GM12878 (cell line): Measurements from ENCODE around the gene CCDC12. TPM values are rescaled to one million over a fixed set of nuclear protein-coding genes. Genes with fewer than 3 reads are reported as not detected.

Source experiments
- ASH2L ChIP-seq: fragments of 300-600, 200-600 bp; sonication (generic); IDR thresholded peaks from 2 replicates; pipeline ENCODE4 v1.6.1; 2017; ENCODE audit warnings: low read depth, mild to moderate bottlenecking, borderline replicate concordance
- CBX5 ChIP-seq: sonication (generic); IDR thresholded peaks from 2 replicates; pipeline ENCODE4 v1.6.1; 2016; ENCODE audit warnings: low read depth, moderate library complexity, mild to moderate bottlenecking, inconsistent platforms
- CHD4 ChIP-seq: fragments of 200-600 bp; sonication (generic); IDR thresholded peaks from 2 replicates; pipeline ENCODE4 v1.6.1; 2016; ENCODE audit warnings: mild to moderate bottlenecking
- GATAD2B ChIP-seq: fragments of 450-650 bp; conservative IDR thresholded peaks from 2 replicates; pipeline ENCODE4 v1.6.1; 2017; ENCODE audit warnings: low read depth, mild to moderate bottlenecking, moderate library complexity
- HCFC1 ChIP-seq: fragments of 150-350 bp; IDR thresholded peaks from 2 replicates; pipeline ENCODE4 v1.6.1; 2014; ENCODE audit warnings: low read length
- IKZF1 ChIP-seq: fragments of 450-650 bp; conservative IDR thresholded peaks from 2 replicates; pipeline ENCODE4 v1.6.1; 2017; ENCODE audit warnings: antibody characterized with exemption, mild to moderate bottlenecking
- IRF4 ChIP-seq: IDR thresholded peaks from 2 replicates; pipeline ENCODE4 v1.6.1; 2011; ENCODE audit warnings: low read depth, low read length
- LARP7 ChIP-seq: fragments of 450-650 bp; IDR thresholded peaks from 2 replicates; pipeline ENCODE4 v1.6.1; 2017; ENCODE audit warnings: mild to moderate bottlenecking
- MTA3 ChIP-seq: IDR thresholded peaks from 2 replicates; pipeline ENCODE4 v1.6.1; 2012; ENCODE audit warnings: low read length, inconsistent platforms, borderline replicate concordance
- MXI1 ChIP-seq: fragments of 150-350 bp; IDR thresholded peaks from 2 replicates; pipeline ENCODE4 v1.6.1; 2011; ENCODE audit warnings: low read depth, mild to moderate bottlenecking, inconsistent platforms, low read length, improper control_type of control experiment
- NR2C1 ChIP-seq: fragments of 450-650 bp; IDR thresholded peaks from 2 replicates; pipeline ENCODE4 v1.6.1; 2017; ENCODE audit warnings: antibody characterized with exemption, mild to moderate bottlenecking, moderate library complexity
- NR2C2 ChIP-seq: IDR thresholded peaks from 2 replicates; pipeline ENCODE4 v1.6.1; 2011; ENCODE audit warnings: borderline replicate concordance, low read depth; ENCODE audit not compliant: control insufficient read depth, insufficient read length
- RUNX3 ChIP-seq: IDR thresholded peaks from 2 replicates; pipeline ENCODE4 v1.6.1; 2012; ENCODE audit warnings: low read length, inconsistent platforms
- SMARCA5 ChIP-seq: fragments of 450-650 bp; IDR thresholded peaks from 2 replicates; pipeline ENCODE4 v1.6.1; 2017; ENCODE audit warnings: mild to moderate bottlenecking
- TARDBP ChIP-seq: IDR thresholded peaks from 2 replicates; pipeline ENCODE4 v1.6.1; 2016; ENCODE audit warnings: borderline replicate concordance
- ZNF207 ChIP-seq: fragments of 450-650 bp; IDR thresholded peaks from 2 replicates; pipeline ENCODE4 v1.6.1; 2014; ENCODE audit warnings: antibody characterized with exemption, mild to moderate bottlenecking, borderline replicate concordance
- polyA plus RNA-seq, 11 experiments: library from polyadenylated mRNA; depleted of rRNA in 4 of 11; unstranded in 6 of 11; stranded (reverse) in 5 of 11; fragments of >200 nt; fragmentation: Nextera tagmentation in 4 of 11; fragmentation: Illumina TruSeq in 1 of 11; extraction: Ambion mirVana in 4 of 11; extraction: Trizol in 1 of 11; gene quantifications; 1 replicate in 1 of 11; 2 replicates in 10 of 11; pipeline versions ENCODE4 v1.2.1 to v1.2.3, GENCODE V29; 2011 to 2016; ENCODE audit warnings: inconsistent platforms in 2 of 11, missing spikeins in 2 of 11, low read depth in 1 of 11
- total RNA-seq, 4 experiments: library from RNA; depleted of rRNA in 3 of 4; stranded (reverse); fragments of >200 nt in 3 of 4; fragmentation: Illumina TruSeq in 1 of 4; extraction: Trizol in 1 of 4; gene quantifications; 2 replicates each; pipeline versions ENCODE4 v1.2.1 to v1.2.3, GENCODE V29; 2013 to 2021
- TF ChIP-seq, protein P1 (sequence below): IDR thresholded peaks from 2 replicates; pipeline ENCODE4 v1.6.1; 2011; ENCODE audit warnings: low read depth, mild to moderate bottlenecking, low read length, moderate library complexity, borderline replicate concordance; ENCODE audit errors: extremely low read depth
- TF ChIP-seq, protein P2 (sequence below): fragments of 450-650 bp; IDR thresholded peaks from 2 replicates; pipeline ENCODE4 v1.6.1; 2017; ENCODE audit warnings: mild to moderate bottlenecking, moderate library complexity
- TF ChIP-seq, protein P3 (sequence below): fragments of 450-650 bp; IDR thresholded peaks from 2 replicates; pipeline ENCODE4 v1.6.1; 2017; ENCODE audit warnings: mild to moderate bottlenecking, low read depth, inconsistent platforms; ENCODE audit not compliant: poor library complexity, severe bottlenecking
- TF ChIP-seq, protein P4 (sequence below): fragments of 450-650 bp; IDR thresholded peaks from 2 replicates; pipeline ENCODE4 v1.6.1; 2017; ENCODE audit warnings: low read depth, mild to moderate bottlenecking, moderate library complexity

The CCDC12 gene
- total and polyA plus RNA-seq, 10 of the 15 experiments (the other 5 are each of a cell fraction or from before 2014, with no cell fraction given) = 9.2 to 91.4 (median 61.3) TPM

DNA sequence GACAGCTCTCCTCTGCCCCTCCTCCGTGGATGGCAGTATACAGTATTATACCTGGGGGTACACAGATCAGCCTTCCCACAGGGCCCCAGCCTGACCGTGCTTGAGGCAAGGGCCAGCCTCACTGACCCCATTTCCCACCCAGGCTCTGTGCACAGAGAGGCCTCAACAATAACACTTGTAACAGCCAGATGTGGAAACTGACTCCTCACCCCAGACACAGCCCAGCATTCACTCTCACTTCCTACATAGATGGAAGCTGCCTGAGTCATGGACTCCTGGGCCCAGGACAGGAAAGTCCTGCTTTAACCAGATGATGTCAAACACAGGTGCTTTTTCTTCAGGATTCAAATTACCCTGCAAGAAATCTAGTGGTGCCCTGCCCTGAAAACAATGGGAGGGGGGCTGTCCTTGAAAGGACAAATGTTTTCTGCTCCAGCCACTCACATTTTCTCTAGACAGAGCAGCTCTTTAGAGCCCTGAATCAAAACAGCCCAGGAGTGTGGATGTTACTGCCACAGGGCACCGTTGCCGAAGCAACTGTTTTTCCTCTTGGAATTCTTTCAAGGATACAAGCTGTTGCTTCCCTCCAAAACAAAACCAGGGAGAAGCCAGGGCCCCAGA, 16.4 kb downstream of the CCDC12 start (continued):
- peak; percentile 28; the same call in 1 of the 2 replicates for TF ChIP-seq RUNX3
- TF ChIP-seq MXI1 = no peak
- TF ChIP-seq ZNF207 = no peak
- TF ChIP-seq SMARCA5 = no peak
- TF ChIP-seq ASH2L = no peak
- no peak for TF ChIP-seq NR2C1
- TF ChIP-seq, protein P1, sequence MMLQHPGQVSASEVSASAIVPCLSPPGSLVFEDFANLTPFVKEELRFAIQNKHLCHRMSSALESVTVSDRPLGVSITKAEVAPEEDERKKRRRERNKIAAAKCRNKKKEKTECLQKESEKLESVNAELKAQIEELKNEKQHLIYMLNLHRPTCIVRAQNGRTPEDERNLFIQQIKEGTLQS = no peak
- no peak for TF ChIP-seq LARP7
- TF ChIP-seq MTA3 = no peak
- no peak for TF ChIP-seq NR2C2
- no peak for TF ChIP-seq CHD4
- no peak for TF ChIP-seq CBX5
- TF ChIP-seq IRF4 = no peak
- TF ChIP-seq, protein P2, sequence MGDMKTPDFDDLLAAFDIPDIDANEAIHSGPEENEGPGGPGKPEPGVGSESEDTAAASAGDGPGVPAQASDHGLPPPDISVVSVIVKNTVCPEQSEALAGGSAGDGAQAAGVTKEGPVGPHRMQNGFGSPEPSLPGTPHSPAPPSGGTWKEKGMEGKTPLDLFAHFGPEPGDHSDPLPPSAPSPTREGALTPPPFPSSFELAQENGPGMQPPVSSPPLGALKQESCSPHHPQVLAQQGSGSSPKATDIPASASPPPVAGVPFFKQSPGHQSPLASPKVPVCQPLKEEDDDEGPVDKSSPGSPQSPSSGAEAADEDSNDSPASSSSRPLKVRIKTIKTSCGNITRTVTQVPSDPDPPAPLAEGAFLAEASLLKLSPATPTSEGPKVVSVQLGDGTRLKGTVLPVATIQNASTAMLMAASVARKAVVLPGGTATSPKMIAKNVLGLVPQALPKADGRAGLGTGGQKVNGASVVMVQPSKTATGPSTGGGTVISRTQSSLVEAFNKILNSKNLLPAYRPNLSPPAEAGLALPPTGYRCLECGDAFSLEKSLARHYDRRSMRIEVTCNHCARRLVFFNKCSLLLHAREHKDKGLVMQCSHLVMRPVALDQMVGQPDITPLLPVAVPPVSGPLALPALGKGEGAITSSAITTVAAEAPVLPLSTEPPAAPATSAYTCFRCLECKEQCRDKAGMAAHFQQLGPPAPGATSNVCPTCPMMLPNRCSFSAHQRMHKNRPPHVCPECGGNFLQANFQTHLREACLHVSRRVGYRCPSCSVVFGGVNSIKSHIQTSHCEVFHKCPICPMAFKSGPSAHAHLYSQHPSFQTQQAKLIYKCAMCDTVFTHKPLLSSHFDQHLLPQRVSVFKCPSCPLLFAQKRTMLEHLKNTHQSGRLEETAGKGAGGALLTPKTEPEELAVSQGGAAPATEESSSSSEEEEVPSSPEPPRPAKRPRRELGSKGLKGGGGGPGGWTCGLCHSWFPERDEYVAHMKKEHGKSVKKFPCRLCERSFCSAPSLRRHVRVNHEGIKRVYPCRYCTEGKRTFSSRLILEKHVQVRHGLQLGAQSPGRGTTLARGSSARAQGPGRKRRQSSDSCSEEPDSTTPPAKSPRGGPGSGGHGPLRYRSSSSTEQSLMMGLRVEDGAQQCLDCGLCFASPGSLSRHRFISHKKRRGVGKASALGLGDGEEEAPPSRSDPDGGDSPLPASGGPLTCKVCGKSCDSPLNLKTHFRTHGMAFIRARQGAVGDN = 0 out of 2 replicates have a peak, but pooled peaks have one; percentile 29
- no peak for TF ChIP-seq GATAD2B
- TF ChIP-seq, protein P3, sequence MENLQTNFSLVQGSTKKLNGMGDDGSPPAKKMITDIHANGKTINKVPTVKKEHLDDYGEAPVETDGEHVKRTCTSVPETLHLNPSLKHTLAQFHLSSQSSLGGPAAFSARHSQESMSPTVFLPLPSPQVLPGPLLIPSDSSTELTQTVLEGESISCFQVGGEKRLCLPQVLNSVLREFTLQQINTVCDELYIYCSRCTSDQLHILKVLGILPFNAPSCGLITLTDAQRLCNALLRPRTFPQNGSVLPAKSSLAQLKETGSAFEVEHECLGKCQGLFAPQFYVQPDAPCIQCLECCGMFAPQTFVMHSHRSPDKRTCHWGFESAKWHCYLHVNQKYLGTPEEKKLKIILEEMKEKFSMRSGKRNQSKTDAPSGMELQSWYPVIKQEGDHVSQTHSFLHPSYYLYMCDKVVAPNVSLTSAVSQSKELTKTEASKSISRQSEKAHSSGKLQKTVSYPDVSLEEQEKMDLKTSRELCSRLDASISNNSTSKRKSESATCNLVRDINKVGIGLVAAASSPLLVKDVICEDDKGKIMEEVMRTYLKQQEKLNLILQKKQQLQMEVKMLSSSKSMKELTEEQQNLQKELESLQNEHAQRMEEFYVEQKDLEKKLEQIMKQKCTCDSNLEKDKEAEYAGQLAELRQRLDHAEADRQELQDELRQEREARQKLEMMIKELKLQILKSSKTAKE = no peak
- TF ChIP-seq, protein P4, sequence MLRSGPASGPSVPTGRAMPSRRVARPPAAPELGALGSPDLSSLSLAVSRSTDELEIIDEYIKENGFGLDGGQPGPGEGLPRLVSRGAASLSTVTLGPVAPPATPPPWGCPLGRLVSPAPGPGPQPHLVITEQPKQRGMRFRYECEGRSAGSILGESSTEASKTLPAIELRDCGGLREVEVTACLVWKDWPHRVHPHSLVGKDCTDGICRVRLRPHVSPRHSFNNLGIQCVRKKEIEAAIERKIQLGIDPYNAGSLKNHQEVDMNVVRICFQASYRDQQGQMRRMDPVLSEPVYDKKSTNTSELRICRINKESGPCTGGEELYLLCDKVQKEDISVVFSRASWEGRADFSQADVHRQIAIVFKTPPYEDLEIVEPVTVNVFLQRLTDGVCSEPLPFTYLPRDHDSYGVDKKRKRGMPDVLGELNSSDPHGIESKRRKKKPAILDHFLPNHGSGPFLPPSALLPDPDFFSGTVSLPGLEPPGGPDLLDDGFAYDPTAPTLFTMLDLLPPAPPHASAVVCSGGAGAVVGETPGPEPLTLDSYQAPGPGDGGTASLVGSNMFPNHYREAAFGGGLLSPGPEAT = peak; percentile 22; the same call in 1 of the 2 replicates
- peak; percentile 70 for TF ChIP-seq IKZF1
- TF ChIP-seq TARDBP = no peak
- TF ChIP-seq HCFC1 = no peak
